PC-9 (cell line): ENCODE results near the gene HTR5A. TPM values are rescaled to one million over a fixed set of nuclear protein-coding genes. Genes with fewer than 3 reads are reported as not detected.

ENCODE experiments used
- BruUV-seq: library from RNA; stranded (reverse); fragments of 400-500 nt; replicated peaks from 2 replicates; lab custom pipeline; 2021; lab: Mats Ljungman, UMichigan
- CTCF ChIA-PET: fragments of 300-600 bp; sonication (Branson Sonifier 250); formaldehyde crosslinking; loops from one replicate; lab custom pipeline; 2022; ENCODE audit warnings: antibody characterized with exemption; lab: Charles Lee
- POLR2A ChIA-PET: fragments of 300-600 bp; sonication (Branson Sonifier 250); formaldehyde crosslinking; loops from one replicate; lab custom pipeline; 2022; ENCODE audit warnings: antibody characterized with exemption; ENCODE audit not compliant: unreplicated experiment; lab: Charles Lee
- DNase-seq, 2 experiments: peaks; one replicate each; pipeline versions ENCODE4 v3.0.0 to v3.0.0-alpha.2; 2015 to 2022; ENCODE audit warnings: mixed read lengths in 1 of 2
- H2AFZ ChIP-seq: fragments of 200-600 bp; sonication (generic); 2 replicates; pipeline ENCODE4 v1.8.1; 2017; ENCODE audit warnings: antibody characterized with exemption
- H3F3A ChIP-seq: fragments of 200-600 bp; sonication (generic); 2 replicates; pipeline ENCODE4 v1.8.1; 2017; ENCODE audit warnings: antibody characterized with exemption, mild to moderate bottlenecking, low read depth; ENCODE audit not compliant: insufficient read depth
- H3K27ac ChIP-seq: fragments of 200-600 bp; sonication (generic); 2 replicates; pipeline ENCODE4 v1.6.1; 2016; ENCODE audit warnings: mixed run types
- H3K27me3 ChIP-seq: fragments of 200-600 bp; sonication (generic); 2 replicates; pipeline ENCODE4 v1.6.1; 2016; ENCODE audit warnings: low read depth, mixed run types; ENCODE audit not compliant: insufficient read depth
- H3K36me3 ChIP-seq: fragments of 200-600 bp; sonication (generic); 2 replicates; pipeline ENCODE4 v1.6.1; 2016; ENCODE audit warnings: low read depth, mixed run types
- H3K4me1 ChIP-seq: fragments of 200-600 bp; sonication (generic); replicated peaks from 2 replicates; pipeline ENCODE4 v1.6.1; 2016; ENCODE audit warnings: mixed run types; ENCODE audit not compliant: insufficient read depth
- H3K4me2 ChIP-seq: fragments of 200-600 bp; sonication (generic); 2 replicates; pipeline ENCODE4 v1.6.1; 2017; ENCODE audit warnings: mixed run types
- H3K4me3 ChIP-seq: fragments of 200-600 bp; sonication (generic); 2 replicates; pipeline ENCODE4 v1.6.1; 2016; ENCODE audit warnings: mixed run types
- H3K79me2 ChIP-seq: fragments of 200-600 bp; sonication (generic); 2 replicates; pipeline ENCODE4 v1.6.1; 2017; ENCODE audit warnings: low read depth, mixed run types
- H3K9me2 ChIP-seq: fragments of 200-600 bp; sonication (generic); 2 replicates; pipeline ENCODE4 v1.8.1; 2017; ENCODE audit warnings: mild to moderate bottlenecking; ENCODE audit not compliant: insufficient read depth
- H3K9me3 ChIP-seq: fragments of 200-600 bp; sonication (generic); 2 replicates; pipeline ENCODE4 v1.8.1; 2016; ENCODE audit warnings: low read depth; ENCODE audit not compliant: insufficient read depth
- H4K20me1 ChIP-seq: fragments of 200-600 bp; sonication (generic); 2 replicates; pipeline ENCODE4 v1.8.1; 2017; ENCODE audit not compliant: insufficient read depth
- CTCF ChIP-seq: fragments of 200-600 bp; sonication (generic); conservative IDR thresholded peaks from 2 replicates; pipeline ENCODE4 v1.6.1; 2017; ENCODE audit warnings: mixed run types, antibody characterized with exemption, mild to moderate bottlenecking, moderate library complexity
- EZH2 ChIP-seq: fragments of 200-600 bp; sonication (generic); IDR thresholded peaks from 2 replicates; pipeline ENCODE4 v1.8.0; 2017; ENCODE audit warnings: antibody characterized with exemption, low read depth
- intact Hi-C: fragments of 100-400 bp; cut with micrococcal nuclease; formaldehyde crosslinking; loops from one replicate; pipeline ENCODE4 v1.10.0; 2022; ENCODE audit not compliant: unreplicated experiment
- total RNA-seq: library from RNA; stranded (reverse); gene quantifications from 2 replicates; pipeline ENCODE4 v1.2.3, GENCODE V29; 2021

Gene HTR5A
- total RNA-seq, 1 experiment from 2014 or later, result not detected

GRCh38 chr7:155119801-155120382 lies 49.8 kb downstream of the HTR5A start:
- H3K79me2 ChIP-seq, result no peaks in the 10 kb centered on the region
- ChIA-PET POLR2A (no interaction called here), CTCF (no interaction called here)
- H4K20me1 ChIP-seq, result no peaks in the 10 kb centered on the region
- H3K9me2 ChIP-seq, result no peaks in the 10 kb centered on the region
- intact Hi-C loops, result no loop called here
- H3K4me2 ChIP-seq, result no peak overlapping the region
- BruUV-seq, result no TSS peak
- peaks cover 11% of the 10 kb centered on the region for H3F3A ChIP-seq
- peaks cover 68% of the 10 kb centered on the region for H3K27me3 ChIP-seq
- no peaks in the 10 kb centered on the region for H3K36me3 ChIP-seq
- H3K4me3 ChIP-seq, result no peak overlapping the region
- peaks cover 6% of the 10 kb centered on the region for H3K9me3 ChIP-seq
- H3K27ac ChIP-seq, result no peak overlapping the region
- H2AFZ ChIP-seq, result no peak overlapping the region
- no peak for DNase-seq
- TF ChIP-seq CTCF (no peak), EZH2 (no peak)
- no peaks in the 10 kb centered on the region for H3K4me1 ChIP-seq

- Histone ChIP-seq H3K4me3 (no peak overlapping the region), H3K4me2 (no peak overlapping the region), H4K20me1 (no peaks in the 10 kb centered on the region), H3K27me3 (peaks cover 62% of the 10 kb centered on the region), H3F3A (peaks cover 16% of the 10 kb centered on the region), H3K9me2 (no peaks in the 10 kb centered on the region), H3K36me3 (no peaks in the 10 kb centered on the region), H3K4me1 (no peaks in the 10 kb centered on the region), H2AFZ (no peak overlapping the region), H3K79me2 (no peaks in the 10 kb centered on the region), H3K9me3 (peaks cover 6% of the 10 kb centered on the region), H3K27ac (no peak overlapping the region)
- DNase-seq, result no peak
- intact Hi-C loops, result no loop called here
- no TSS peak for BruUV-seq
- ChIA-PET POLR2A (no interaction called here), CTCF (no interaction called here)
- TF ChIP-seq CTCF, result no peak
- TF ChIP-seq EZH2, result no peak
Measured at GRCh38 chr7:155120460-155120859, 50.3 kb downstream of the HTR5A start.

- intact Hi-C loops, result no loop called here
- Histone ChIP-seq H3K79me2 (no peaks in the 10 kb centered on the region), H3K4me3 (no peak overlapping the region), H3K36me3 (no peaks in the 10 kb centered on the region), H3K4me2 (no peak overlapping the region), H3K9me2 (no peaks in the 10 kb centered on the region), H2AFZ (no peak overlapping the region), H3K27ac (no peak overlapping the region), H3K9me3 (peaks cover 6% of the 10 kb centered on the region), H3K27me3 (peaks cover 48% of the 10 kb centered on the region), H3K4me1 (no peaks in the 10 kb centered on the region), H3F3A (peaks cover 16% of the 10 kb centered on the region), H4K20me1 (no peaks in the 10 kb centered on the region)
- ChIA-PET CTCF (no interaction called here), POLR2A (no interaction called here)
- DNase-seq, result no peak
- TF ChIP-seq CTCF (no peak), EZH2 (no peak)
- no TSS peak for BruUV-seq
Measured at GRCh38 chr7:155122831-155123230, 52.7 kb downstream of the HTR5A start.
